GM19324 (cell line): Measurements from ENCODE around the gene IGFBP6.

Source experiments
- ATAC-seq: cut with Tn5 transposase; IDR thresholded peaks from one replicate; pipeline ENCODE4 v1.9.1; 2021; ENCODE audit warnings: mild to moderate bottlenecking, moderate library complexity; ENCODE audit not compliant: unreplicated experiment, low FRiP score

The IGFBP6 gene

DNA sequence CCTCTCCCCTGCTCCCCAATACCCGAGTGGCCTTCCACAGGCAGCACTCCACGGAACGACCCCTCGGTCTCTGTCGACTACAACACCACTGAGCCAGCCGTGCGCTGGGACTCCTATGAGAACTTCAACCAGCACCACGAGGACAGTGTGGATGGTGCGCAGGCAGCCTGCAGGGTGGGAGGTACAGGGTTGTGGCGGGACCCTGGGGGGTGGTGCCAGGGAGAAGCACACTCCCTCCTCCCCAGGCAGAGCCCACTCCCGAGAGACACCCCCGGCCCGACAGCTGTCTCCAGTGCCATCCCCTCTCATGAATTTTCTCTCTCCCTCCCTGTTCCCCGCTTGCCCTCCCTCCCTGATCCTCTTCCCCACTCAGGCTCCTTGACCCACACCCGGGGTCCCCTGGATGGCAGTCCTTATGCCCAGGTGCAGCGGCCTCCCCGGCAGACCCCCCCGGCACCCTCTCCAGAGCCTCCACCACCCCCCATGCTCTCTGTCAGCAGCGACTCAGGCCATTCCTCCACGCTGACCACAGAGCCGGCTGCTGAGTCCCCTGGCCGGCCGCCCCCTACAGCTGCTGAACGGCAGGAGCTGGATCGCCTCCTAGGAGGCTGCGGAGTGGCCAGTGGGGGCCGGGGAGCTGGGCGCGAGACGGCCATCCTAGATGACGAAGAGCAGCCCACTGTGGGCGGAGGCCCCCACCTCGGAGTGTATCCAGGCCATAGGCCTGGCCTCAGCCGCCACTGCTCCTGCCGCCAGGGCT lies 38.6 kb upstream of the IGFBP6 start:
- ATAC-seq, result no peak

DNA sequence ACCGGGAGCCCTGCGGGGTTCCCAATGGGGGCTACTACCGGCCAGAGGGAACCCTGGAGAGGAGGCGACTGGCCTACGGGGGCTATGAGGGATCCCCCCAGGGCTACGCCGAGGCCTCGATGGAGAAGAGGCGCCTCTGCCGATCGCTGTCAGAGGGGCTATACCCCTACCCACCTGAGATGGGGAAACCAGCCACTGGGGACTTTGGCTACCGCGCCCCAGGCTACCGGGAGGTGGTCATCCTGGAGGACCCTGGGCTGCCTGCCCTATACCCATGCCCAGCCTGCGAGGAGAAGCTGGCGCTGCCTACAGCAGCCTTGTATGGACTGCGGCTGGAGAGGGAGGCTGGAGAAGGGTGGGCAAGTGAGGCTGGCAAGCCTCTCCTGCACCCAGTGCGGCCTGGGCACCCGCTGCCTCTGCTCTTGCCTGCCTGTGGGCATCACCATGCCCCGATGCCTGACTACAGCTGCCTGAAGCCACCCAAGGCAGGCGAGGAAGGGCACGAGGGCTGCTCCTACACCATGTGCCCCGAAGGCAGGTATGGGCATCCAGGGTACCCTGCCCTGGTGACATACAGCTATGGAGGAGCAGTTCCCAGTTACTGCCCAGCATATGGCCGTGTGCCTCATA lies 37.9 kb upstream of the IGFBP6 start:
- ATAC-seq, result no peak

DNA sequence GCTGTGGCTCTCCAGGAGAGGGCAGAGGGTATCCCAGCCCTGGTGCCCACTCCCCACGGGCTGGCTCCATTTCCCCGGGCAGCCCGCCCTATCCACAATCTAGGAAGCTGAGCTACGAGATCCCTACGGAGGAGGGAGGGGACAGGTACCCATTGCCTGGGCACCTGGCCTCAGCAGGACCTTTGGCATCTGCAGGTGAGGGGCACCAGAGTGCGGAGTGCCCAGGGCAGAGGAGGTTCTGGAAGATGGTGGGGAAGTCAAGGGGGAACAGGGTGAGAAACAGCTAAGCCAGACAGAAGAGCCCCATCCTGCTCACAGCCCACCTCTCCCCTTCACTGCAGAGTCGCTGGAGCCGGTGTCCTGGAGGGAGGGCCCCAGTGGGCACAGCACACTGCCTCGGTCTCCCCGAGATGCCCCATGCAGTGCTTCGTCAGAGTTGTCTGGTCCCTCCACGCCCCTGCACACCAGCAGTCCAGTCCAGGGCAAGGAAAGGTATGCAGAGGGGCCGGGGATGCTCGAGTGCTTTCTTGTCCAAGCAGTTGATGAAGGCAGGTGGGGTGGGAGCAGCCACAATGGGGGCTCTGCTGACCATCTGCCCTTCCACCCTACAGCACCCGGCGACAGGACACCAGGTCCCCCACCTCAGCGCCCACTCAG lies 37.3 kb upstream of the IGFBP6 start:
- ATAC-seq, result no peak

DNA sequence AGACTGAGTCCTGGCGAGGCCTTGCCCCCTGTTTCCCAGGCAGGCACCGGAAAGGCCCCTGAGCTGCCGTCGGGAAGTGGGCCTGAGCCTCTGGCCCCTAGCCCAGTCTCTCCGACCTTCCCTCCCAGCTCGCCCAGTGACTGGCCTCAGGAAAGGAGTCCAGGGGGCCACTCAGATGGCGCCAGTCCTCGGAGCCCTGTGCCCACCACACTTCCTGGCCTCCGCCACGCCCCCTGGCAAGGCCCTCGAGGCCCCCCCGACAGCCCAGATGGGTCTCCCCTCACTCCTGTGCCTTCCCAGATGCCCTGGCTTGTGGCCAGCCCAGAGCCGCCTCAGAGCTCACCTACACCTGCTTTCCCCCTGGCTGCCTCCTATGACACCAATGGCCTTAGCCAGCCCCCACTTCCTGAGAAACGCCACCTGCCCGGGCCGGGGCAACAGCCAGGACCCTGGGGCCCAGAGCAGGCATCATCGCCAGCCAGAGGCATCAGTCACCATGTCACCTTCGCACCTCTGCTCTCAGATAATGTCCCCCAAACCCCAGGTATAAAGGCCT lies 36.7 kb upstream of the IGFBP6 start:
- no peak for ATAC-seq

DNA sequence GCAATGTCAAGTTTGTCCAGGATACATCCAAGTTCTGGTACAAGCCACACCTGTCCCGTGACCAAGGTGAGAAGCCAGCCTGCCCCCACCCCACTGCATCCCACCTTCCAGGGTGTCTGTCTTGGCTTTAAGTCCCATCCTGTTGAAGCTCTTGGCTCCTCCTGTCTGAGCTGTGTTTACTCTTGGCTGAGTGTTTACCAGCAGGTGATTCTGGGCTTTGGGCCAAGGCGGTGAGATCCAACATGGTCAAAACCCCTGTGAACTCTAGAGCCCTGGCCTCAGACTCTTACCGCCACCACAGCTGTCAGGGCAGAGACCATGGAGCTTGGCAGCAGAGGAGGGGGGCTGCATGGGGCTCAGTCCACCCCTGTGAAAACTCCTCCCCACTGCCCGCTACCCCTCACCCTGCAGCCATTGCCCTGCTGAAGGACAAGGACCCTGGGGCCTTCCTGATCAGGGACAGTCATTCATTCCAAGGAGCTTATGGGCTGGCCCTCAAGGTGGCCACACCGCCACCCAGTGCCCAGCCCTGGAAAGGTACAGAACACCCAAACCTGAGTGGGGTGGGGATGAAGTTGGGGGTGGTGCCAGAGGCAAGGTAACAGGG lies 36.0 kb upstream of the IGFBP6 start:
- ATAC-seq, result no peak

DNA sequence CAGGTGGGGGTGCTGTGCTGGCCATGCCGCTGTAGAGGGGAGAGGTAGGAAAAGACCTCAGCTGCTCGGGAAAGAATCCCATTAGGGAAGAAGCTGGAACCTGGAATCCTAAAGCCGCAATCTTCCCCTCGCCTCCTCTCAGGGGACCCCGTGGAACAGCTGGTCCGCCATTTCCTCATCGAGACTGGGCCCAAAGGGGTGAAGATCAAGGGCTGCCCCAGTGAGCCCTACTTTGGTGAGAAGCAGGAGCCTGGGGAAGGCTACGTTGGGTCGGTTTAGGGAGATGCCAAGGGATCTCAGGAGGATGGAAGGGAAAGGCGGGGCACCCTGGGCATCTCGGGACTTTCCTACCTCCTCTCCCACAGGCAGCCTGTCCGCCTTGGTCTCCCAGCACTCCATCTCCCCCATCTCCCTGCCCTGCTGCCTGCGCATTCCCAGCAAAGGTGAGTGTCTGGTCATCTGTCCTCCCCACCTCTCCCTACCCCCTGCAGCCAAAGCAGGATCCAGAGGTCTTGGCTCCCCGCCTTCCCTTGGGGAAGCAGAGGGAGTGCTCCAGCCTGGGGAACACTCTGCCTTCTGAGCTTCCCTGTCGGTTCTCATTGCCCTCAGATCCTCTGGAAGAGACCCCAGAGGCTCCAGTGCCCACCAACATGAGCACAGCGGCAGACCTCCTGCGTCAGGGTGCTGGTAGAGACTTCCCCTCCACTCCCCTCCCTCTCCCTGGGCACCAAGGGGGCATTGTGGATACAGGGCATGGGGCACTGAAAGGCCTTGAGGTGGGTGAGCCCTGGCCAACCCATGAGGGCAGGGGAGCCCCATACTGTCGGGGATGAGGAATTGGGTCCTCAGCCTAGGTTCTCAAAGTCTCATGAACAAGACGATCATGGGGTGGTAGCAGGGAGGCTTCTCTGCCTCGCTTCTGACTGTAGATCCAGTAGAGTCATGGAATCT lies 35.2 kb upstream of the IGFBP6 start:
- no peak for ATAC-seq

DNA sequence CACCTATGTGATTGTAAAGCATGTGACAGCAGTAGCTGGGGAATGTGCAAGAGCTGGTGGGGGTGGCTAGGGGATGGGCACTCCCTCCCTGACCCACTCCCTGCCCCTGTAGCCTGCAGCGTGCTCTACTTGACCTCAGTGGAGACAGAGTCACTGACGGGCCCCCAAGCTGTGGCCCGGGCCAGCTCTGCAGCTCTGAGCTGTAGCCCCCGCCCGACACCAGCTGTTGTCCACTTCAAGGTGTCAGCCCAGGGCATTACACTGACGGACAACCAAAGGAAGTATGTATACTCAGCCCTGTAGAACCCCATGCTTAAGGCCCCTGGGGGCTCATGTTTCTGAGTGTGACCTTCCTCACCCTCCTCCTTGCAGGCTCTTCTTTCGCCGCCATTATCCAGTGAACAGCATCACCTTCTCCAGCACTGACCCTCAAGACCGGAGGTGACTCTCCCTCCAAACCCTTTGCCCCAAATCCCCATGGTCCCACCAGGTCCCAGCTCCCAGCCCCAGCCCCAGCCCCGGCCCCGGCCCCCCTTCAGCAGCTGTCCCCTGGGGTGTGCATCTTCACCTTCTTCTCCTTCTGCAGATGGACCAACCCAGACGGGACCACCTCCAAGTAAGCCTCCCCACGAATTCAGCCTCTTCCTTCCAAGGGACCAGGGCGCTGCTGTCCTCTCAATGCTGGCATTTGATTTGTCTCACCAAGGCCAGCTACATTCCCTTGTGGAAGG lies 34.3 kb upstream of the IGFBP6 start:
- no peak for ATAC-seq

DNA sequence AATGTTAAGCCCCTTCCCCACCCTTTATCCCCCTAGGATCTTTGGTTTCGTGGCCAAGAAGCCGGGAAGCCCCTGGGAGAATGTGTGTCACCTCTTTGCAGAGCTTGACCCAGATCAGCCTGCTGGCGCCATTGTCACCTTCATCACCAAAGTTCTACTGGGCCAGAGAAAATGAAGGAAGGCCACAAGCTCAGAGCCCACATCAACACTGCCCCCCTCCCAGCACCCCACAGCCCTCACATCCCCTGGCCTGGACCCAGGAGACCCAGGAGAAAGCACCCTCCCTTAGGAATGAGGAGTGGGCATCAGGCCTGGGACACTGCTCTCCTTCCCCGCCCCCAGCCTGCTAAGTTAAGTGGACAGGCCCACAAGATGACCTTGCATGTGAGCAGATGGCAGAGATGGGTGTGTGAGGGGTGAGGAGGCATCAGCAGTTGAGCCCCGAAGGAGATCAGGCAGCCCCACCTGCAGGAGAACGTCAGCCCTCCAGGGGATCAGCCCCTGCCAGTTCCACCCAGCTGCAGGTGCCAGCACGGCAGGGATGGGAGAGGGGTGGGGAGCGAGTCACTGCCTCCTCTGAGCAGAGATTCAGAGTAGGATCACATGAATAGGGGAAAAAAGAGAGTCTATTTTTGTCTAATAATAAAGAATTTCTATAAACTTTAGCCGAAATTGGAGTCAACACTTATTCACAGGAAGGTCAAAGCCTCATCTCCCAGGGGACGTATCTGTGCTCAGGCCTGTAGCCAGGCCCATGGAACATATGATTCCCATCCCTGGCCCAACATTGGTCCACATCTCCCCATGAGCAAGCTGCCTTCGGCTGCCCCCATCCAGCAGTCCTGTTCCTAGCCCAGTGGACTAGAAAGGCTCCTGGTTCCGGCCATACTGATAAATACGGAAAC lies 33.5 kb upstream of the IGFBP6 start:
- no peak for ATAC-seq

DNA sequence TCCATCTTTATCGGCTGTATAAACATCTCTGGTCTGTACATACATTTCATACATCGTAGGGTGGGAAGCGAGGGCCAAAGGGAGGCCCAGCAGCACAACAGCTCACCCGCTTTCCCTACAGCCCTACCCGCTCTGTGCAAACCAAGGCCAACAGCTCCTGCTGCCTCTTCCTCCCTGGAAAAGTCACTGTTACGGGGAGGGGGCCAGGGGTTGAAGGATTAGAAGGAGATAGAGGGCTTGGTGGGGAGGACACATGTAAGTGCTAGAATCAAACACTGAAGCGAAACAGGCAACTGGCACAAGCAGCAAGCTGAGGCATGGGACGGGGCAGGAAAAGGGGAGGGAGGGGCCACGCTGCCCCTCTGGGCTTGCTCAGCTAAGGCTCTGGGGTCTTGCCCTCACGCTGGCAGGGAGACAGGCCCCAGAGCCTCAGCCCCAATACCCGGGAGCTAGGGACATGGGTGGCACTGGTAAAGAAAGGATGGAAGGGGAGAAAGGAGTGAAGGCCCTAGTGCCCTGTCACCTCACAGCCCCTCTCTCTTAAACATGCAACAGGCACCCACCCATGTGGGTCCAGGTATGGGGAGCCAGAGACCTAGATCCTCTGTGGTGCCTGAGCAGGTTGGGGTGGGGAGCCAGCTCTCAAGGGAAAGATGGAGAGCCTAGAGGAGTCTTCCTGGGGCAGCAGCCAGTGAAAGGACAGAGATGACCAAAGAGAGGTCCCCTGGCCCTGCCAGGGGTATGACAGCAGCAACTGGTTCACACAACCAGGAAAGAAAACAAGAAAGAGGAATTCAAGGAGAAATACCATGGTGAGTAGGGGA lies 32.6 kb upstream of the IGFBP6 start:
- no peak for ATAC-seq

DNA sequence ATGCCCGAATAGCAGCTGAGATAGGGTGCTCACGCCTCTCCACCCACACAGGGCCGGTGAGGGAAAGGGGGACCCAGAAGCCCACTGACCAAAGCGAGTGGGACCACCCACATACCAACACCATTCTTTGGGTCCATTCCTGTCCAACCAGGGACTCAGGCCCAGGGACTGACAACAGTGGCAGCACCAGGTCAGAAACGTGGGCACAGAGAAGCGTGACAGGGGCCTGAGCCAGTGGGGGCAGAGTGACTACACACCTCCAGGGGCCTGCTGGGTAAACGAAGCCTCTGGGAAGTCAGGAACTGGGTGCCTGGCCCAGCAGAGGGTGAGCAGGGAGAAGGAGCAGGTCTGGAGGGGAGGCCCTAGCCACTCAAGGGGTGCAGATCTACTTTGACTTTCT lies 32.0 kb upstream of the IGFBP6 start:
- ATAC-seq, result no peak

DNA sequence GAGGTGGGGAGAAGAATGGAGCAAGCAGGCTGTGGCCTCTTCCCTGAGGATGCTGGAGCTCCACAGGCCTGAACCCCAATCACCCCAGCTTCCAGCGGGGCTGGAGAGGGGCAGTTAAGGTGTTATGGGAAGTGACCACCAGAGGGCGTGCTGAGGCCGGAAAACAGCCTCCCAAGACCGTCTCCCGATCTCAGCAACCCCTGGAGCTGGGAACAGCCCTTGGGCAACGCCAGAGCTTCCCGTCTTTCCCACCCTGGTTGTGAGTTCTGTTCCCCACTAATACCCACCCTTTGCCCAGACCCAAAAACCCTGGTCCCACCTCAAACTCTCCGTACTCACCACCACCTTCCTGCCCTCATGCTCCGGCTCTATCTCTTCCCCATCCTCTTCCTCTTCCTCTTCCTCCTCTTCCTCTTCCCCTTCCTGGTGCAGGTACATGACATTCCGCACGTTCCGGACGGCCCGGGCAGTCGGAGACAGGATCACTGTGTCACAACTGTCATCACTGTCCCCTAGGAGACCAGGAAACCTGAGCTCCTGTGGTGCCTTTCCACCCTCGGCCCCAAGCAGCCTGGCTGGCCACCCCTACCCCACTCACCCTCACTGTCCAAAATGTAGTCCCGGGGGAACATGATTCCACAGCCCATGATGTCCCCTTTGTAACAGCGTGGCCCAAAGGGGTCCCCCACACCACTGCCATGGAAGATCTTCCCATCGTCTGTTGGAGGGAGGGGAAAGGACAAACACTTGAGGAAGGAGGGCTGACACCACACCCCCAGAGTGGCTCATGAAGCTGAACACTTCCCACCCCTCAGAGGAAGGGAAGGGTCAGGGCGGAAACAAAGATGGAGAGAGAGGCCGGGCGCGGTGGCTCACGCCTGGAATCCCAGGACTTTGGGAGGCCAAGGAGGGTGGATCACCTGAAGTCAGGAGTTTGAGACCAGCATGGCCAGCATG lies 31.2 kb upstream of the IGFBP6 start:
- no peak for ATAC-seq

DNA sequence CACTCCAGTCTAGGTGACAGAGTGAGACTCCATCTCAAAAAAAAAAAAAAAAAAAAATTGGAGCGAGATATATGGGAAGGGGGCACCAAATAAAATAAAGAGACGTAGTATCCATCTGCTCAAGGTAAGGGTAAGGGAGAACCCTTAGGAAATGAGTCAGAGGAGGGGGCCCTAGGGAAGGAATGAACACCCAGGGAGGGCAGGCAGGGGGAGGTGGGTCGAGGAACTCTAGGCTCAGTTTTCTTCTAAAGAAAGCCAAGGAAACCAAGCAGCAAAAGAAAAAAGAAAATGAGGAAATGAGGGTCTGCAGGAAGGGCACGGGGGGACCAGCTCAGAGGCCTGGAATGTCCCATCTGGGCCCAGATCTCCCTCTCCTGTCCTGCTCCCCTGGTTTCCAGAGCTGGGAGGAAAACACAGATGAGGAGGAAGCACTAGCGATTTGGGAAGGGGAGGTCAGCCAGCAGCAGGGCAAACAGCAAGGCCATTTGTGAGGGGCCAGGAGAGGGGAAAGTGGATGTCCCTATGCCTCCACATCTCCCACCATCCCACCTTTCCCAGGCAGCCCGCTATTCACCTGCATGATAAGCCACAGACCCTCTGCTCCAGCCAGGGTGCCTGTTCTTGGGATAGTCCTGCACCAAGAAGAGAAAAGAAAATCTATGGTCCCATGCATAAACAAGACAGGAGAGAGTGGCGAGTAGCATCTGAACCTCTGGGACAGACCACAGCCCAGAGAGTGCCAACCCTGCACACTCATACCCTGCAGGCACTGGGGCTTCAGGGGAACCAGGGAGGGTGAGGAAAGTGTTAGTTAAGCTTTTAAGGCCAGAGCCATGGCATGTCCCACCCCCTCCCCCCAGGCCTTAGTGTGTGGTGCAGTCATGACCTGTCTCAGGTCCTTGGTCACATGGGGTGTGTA lies 30.1 kb upstream of the IGFBP6 start:
- ATAC-seq, result no peak

DNA sequence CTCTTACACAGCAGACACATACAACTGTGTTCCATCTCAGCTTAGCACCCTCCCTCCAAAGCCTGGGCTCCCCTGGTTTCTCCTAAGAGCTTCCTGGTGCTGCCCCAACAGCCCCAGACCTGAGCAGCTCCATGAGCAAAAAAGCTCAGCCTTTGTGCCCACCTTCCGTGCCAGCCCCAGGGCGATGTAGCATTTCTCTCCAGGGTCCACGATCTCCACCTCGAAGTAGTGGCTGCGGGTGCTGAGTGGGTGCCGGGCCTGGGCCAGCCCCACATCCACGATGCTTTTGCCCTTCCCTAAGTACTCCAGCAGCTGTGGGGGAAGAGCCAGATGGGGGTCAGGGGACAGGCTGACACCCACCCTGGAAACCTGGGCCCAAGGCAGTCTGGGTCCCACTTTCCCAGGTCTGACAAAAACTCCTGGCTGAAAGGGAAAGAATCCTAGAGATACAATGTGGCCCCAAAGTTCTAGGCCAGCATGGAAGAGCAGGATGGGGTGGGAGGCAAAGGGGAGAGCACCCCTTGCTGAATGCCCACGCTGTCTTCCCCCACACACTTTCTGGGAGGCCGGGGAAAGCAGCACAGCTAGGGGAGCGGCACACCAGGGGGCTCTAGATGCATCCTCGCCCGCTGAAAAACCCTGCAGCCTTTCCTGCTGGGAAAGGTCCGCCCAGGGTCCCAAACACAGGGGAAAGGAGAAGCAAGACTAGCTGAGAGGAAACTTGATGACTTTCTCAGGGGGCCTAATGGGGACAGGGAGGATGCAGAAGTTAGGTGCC lies 29.3 kb upstream of the IGFBP6 start:
- no peak for ATAC-seq

DNA sequence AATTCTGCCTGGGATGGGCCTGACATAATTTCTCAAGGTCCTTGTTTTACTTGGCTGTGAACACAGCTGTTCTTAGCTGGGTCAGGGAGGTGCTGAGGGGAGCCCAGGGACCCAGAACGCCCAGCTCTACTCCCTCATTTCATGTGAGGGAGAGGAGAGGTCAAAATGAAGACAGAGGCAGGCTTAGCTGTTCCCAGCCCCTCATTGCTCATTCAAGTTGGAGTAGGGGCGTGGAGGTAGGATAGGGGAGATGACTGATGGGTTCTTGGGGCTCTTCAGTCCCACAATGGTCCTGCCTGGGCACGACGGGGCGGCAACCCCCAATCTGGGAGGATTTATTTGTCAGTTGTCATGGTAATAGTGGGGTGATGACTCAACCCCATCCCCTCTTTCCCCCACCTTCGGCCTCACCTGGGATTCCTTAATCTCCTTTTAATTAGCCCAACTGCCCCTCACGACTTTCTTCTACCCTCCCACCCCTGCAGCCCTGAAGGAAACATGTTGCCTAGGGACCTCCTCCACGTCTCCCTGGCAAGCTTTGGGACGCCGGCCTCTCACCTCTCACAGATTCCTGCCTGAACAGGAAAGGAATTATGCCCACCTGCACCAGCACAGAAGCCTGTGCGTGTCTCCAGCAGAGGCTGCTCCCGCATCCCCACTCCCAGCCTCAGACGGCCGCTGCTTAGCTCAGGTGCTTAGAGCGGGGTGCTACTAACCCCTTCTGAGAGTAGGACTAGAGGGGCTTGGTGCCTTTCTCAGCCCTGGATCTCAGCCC lies 28.5 kb upstream of the IGFBP6 start:
- no peak for ATAC-seq
